ENCODE measurements around the gene GRID1.
A peak's percentile ranks its signal among the peaks of the same experiment; 100 is the strongest.

GRID1 gene

DNA sequence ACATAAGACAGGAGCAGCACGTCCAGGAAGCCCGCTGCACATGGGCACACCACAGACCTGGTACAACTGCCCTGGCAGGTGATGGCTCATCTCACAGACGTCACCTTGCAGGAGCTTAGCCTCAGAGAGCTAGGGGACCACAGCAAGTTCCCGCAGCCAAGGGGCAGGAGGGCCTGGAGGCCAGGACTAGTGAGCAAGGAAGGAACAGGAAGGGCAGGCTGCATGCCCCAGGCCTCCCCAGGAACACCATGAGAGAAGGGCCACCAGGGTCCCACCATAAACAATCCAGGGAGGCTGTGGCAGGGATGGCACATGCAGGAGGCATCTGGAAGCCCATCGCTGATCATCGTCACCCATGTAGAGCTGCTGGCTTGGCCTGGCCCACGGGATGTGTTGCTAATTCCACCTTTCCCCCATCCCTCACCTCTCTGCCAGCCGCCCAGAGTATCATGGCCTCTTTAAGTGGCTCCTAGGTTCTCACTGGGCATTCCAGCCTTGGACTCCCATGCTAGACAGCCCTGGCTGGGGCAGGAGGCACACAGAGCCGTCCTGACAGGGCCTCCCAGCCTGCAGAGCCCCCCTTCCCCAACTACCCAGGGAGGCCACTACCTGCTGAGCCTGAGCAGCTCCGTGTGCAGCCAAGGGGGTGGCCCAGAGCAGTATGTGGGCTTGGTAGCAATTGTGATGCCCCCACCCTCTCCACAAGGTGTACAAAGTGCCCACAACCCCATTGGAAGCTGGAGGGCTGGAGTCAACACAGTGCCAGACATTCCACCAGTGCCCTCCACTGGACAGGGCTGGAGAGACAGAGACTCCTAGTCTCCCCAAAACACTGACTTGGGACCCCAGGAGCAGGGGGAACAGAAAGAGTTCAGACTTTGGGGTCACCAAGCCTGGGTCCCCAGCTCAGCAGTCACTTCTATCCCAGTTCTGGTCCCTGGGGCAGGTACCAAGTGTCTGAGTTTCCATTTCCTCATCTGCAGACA, 35.5 kb downstream of the GRID1 start:
- H3K4me1 Mint-ChIP-seq: no peaks in the 10 kb centered on the region
- no peak for ATAC-seq
- no peaks in the 10 kb centered on the region for H3K36me3 Mint-ChIP-seq
- H3K27me3 Mint-ChIP-seq: peaks cover 33% of the 10 kb centered on the region
- no peaks in the 10 kb centered on the region for H3K9me3 Mint-ChIP-seq
- no peak overlapping the region for H3K4me3 Mint-ChIP-seq
- no peak overlapping the region for H3K27ac Mint-ChIP-seq

DNA sequence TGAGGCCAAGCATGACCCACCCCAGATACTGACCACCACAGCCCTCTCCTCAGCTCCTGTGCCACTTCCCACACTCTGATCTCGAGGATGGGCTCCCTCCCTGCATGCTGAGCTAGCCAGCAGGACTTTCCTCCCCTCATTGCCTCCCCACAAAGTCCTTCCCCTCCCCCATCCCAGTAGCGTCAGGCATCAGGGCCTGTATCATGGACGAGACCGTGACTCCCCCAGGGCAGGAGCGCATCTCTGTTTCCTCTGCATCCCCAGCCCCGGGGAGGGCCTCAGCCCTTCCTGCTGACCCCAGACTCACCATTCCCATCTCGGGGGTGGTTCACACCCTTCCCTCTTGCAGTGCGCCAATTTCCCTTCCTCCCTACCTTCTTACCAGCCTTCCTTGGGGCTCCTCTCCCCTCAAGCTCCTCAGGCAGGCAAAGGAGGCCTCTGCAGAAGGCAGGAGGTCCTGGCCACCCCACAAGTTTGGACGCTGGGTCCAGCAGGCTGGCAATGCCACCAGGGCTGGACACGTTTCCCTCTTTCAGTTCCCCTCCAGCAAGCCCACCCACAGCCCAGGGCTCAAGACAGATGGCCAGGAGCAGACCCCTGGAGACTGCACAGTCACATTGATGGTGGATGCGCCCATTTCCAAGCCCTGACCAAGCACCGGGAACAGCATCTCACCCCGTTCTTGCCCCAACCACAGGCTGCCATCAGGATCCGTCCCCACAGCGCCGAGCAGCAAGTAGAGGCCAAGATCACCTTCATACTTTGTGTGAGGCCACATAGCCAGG, 36.5 kb downstream of the GRID1 start:
- H3K27ac Mint-ChIP-seq: no peak overlapping the region
- ATAC-seq: no peak
- no peaks in the 10 kb centered on the region for H3K9me3 Mint-ChIP-seq
- H3K4me3 Mint-ChIP-seq: no peak overlapping the region
- H3K4me1 Mint-ChIP-seq: no peaks in the 10 kb centered on the region
- H3K36me3 Mint-ChIP-seq: no peaks in the 10 kb centered on the region
- H3K27me3 Mint-ChIP-seq: peaks cover 33% of the 10 kb centered on the region

DNA sequence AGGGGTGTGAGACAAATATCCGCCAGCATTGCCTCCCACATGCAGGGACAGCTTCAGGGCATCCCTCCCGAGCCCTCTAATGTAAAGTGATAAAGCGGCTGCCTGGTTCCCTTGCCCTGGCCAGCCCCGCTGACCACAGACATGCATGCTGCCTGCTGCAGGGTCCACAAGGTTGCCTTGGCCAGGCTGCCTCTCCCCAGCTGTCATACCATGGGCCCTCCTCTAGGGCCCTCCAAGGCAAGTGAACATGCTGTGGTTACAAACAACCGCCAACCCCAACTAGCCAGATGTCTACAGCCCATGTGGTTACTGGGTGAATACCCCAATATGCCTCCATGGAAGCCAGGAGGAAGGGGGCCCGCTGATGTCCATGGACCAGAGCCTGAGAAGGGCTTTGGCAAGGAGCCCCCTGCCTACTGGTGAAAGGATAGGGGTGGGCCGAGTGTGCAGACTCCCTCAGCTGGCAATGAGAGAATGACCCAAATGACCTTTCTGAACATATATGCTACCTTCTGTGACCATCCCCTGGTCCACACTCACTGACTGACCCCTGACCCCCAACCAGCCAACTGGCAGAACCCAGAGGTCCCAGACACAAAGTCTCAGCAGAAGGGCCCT, 37.4 kb downstream of the GRID1 start:
- ATAC-seq: no peak
- H3K4me3 Mint-ChIP-seq: no peak overlapping the region
- H3K9me3 Mint-ChIP-seq: no peaks in the 10 kb centered on the region
- H3K27me3 Mint-ChIP-seq: peaks cover 33% of the 10 kb centered on the region
- no peak overlapping the region for H3K27ac Mint-ChIP-seq
- H3K4me1 Mint-ChIP-seq: no peaks in the 10 kb centered on the region
- H3K36me3 Mint-ChIP-seq: no peaks in the 10 kb centered on the region

DNA sequence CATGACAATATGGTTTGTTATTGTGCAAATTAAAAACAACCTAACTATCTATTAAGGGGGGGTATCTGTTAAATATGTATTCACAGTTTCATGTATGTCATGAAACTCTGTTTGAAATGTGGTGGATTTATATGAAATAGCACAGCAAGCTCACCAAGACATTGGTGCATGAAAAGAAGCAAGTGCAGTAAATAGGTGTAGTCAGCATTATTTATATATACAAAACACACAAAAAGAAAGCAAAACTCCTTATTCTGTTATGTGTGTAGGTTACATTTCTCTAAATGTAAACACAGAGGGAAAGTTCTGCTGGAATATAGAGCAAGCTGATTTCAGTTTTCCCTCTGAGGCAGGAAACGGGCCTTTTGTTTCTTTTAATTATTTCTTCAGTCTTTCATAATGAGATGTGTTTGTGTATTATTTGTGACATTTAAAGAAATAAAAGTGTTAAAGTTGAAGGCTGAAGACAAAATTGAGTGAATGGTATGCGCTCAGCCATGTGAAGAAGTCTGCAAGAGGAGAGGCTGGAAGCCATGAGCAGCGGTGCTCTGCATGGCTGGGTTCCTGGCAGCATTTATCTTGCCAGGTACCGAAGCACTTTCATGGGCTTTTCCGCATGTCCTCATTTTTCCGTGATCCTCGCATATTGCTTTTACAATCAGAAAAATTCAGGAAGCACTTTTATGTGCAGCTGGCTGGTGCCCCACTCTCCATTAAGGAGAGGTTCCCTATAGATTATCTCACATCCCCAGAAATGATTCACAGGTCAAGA, 38.5 kb downstream of the GRID1 start:
- peaks cover 30% of the 10 kb centered on the region for H3K27me3 Mint-ChIP-seq
- ATAC-seq: no peak
- H3K27ac Mint-ChIP-seq: no peak overlapping the region
- no peaks in the 10 kb centered on the region for H3K4me1 Mint-ChIP-seq
- no peak overlapping the region for H3K4me3 Mint-ChIP-seq
- H3K9me3 Mint-ChIP-seq: no peaks in the 10 kb centered on the region
- no peaks in the 10 kb centered on the region for H3K36me3 Mint-ChIP-seq

DNA sequence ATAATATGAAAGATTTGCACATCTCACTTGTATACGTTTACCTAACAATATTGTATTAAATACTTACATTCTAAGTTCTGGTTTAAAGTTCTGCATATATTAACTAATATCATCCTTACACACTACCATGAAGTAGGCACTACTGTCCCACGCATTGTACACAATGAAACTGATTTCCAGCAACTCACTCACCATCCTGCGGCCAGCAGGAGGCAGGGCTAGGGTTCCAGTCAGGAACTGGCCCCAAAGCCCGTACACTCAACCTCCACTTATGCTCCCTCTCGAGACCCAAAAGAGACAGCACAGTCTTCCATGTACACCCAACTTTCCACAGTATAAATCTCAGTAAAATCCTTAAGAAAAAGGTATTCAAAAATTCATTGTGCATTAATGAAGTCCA, 41.4 kb downstream of the GRID1 start:
- H3K4me1 Mint-ChIP-seq: no peaks in the 10 kb centered on the region
- H3K9me3 Mint-ChIP-seq: no peaks in the 10 kb centered on the region
- H3K27ac Mint-ChIP-seq: no peak overlapping the region
- no peak for ATAC-seq
- H3K27me3 Mint-ChIP-seq: peaks cover 26% of the 10 kb centered on the region
- no peak overlapping the region for H3K4me3 Mint-ChIP-seq
- H3K36me3 Mint-ChIP-seq: no peaks in the 10 kb centered on the region

DNA sequence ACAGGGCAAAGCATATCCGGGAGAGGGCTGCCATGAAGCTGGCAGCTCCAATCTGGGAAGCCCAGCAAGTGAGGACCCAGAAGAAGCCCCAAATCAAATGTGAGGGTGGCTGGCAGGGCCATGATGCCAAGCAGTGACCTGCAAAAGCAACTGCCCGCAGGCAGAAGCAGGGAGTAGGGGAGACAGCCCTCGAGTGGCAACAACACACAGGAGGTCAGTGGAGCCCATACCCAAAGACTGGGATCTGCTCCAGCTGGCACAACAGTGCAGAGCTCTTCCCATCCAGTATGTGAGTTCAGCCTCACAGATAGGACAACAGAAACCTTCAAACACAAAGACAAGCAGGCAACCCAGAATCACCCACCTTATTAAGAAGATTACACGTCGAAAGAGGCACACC, 45.0 kb downstream of the GRID1 start:
- Mint-ChIP-seq H3K9me3 (no peaks in the 10 kb centered on the region), H3K27ac (no peak overlapping the region), H3K27me3 (peaks cover 35% of the 10 kb centered on the region), H3K4me1 (no peaks in the 10 kb centered on the region), H3K4me3 (no peak overlapping the region), H3K36me3 (no peaks in the 10 kb centered on the region)
- ATAC-seq: no peak

DNA sequence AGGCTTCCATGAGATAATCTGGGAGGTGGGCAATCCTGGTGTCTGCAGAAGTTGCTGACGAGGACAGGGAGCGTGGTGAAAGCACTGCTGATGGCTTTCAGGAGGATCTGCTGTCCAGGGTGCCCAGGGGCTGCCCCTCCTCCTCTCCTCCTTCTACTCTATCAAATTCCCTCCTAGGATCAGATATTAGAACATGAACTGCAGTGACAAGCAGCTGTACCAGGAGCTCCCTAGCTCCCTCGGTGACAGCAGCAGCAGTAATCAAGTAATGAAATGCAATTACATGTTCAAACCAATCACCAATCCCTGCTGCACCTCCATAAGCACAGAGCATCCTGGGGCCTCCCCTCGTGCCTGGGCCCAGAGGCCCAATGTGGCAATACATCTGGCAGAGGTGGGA, 46.9 kb downstream of the GRID1 start:
- H3K36me3 Mint-ChIP-seq: no peaks in the 10 kb centered on the region
- H3K9me3 Mint-ChIP-seq: peaks cover 5% of the 10 kb centered on the region
- peaks cover 48% of the 10 kb centered on the region for H3K27me3 Mint-ChIP-seq

DNA sequence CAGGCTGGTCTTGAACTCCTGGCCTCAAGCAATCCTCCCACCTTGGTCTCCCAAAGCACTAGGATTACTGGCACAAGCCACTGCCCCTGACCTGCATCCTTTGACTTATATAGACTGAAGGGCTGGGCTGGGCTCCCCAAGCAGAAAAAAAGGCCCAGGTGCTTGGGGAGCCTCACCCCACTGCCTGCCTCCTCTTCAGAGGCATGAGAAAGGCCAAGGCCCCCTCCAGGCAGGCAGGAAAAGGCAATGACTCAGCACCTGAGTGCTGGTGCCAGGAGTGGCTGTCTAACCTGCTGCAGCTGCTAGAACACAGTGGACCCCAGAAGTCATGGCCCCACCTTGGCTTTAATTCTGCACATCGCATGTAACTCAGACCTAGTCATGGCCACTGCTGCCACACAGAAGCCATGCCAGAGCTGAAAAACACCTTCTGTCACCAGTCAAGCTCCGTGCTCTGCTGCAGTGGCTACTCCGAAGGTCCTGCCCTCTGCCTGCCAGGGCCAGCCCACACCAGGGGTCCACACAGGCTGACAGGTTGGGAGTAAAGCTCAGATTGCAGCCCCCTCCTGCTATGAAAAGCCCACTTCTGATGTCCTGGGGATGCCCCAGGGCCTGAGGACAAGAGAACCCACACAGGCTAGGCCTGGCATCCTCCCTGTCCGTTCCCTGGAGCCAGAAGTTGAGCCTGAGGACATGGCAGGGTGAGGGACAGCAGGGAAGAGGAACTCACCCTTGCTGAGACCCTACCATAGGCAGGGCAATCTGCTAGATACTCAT, 48.5 kb downstream of the GRID1 start:
- Mint-ChIP-seq H3K36me3 (no peaks in the 10 kb centered on the region), H3K27ac (no peak overlapping the region), H3K9me3 (peaks cover 5% of the 10 kb centered on the region), H3K4me3 (no peak overlapping the region), H3K4me1 (no peaks in the 10 kb centered on the region), H3K27me3 (peaks cover 57% of the 10 kb centered on the region)
- ATAC-seq: no peak

More for the DNA sequence above, 46.9 kb downstream of the GRID1 start:
- Mint-ChIP-seq H3K27ac (no peak overlapping the region), H3K4me1 (no peaks in the 10 kb centered on the region), H3K4me3 (no peak overlapping the region)
- ATAC-seq: no peak

DNA sequence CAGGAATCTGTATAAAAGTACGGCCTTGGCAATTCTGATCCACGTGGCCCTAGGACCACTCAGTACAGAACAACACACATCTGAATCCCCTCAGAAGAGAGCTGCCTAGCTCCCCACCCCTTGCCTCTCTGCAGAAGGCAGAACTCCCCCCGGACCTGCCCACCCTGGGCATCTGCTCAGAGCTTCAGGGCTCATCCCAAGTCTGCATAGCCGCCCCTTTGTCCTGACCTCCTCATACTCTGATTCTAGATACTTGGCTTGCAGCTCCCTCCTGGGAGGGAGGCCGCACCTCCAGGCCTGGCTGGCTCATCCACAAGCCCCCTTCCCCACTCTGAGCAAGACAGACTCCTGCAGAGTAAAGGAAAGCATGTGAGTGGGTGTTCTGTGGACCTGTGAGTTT, 49.6 kb downstream of the GRID1 start:
- no peak for ATAC-seq
- H3K4me1 Mint-ChIP-seq: no peaks in the 10 kb centered on the region
- no peak overlapping the region for H3K27ac Mint-ChIP-seq
- H3K9me3 Mint-ChIP-seq: peaks cover 5% of the 10 kb centered on the region
- no peak overlapping the region for H3K4me3 Mint-ChIP-seq
- H3K36me3 Mint-ChIP-seq: no peaks in the 10 kb centered on the region
- peaks cover 62% of the 10 kb centered on the region for H3K27me3 Mint-ChIP-seq

DNA sequence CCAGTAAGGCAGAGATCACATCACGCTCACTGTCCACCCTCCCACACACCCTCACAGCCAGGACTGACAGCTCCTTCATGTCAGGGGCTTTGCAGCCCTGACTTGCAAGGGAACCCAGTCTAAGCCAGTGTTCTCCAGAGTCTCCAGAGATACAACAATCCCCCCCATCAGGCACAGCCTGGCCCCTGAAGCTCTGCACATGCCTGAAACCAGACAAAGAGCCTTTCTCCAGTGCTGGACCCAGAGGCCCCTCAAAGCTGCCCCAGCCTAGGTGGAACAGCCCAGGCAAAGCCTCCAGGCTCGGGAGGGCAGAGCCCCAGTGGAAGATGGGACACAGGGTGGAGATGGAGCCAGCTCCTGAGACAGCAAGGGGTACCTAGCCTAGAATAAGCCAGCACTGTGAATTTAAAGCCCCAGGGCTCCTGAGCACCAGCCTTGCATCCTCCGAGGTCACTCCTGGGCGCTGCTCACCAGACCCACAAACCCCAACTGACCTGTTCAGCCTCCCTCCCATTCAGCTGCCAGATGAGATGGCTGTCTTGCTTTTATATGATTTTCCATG, 50.2 kb downstream of the GRID1 start:
- Mint-ChIP-seq H3K27ac (no peak overlapping the region), H3K9me3 (peaks cover 5% of the 10 kb centered on the region), H3K4me1 (no peaks in the 10 kb centered on the region), H3K27me3 (peaks cover 55% of the 10 kb centered on the region), H3K36me3 (no peaks in the 10 kb centered on the region), H3K4me3 (no peak overlapping the region)
- ATAC-seq: peak; percentile 37

DNA sequence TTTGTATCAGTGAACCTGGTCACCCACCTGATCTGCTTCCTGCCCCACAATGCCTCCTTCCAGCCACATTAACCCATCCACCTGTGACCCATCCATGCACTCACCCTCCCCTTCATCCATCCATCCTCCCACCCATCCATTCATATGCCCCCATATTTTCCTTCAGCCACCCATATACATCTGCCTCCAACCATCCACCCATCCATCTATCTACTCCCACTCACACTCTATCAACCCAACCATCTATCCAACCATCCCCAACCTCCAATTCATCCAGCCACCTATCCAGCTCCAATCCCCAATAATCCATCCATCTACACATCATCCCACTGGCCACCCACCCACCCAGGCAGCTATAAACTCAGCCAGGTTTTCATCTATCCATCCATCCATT, 51.0 kb downstream of the GRID1 start:
- Mint-ChIP-seq H3K4me3 (no peak overlapping the region), H3K4me1 (no peaks in the 10 kb centered on the region), H3K27me3 (peaks cover 51% of the 10 kb centered on the region), H3K27ac (no peak overlapping the region), H3K36me3 (no peaks in the 10 kb centered on the region), H3K9me3 (peaks cover 5% of the 10 kb centered on the region)
- no peak for ATAC-seq

DNA sequence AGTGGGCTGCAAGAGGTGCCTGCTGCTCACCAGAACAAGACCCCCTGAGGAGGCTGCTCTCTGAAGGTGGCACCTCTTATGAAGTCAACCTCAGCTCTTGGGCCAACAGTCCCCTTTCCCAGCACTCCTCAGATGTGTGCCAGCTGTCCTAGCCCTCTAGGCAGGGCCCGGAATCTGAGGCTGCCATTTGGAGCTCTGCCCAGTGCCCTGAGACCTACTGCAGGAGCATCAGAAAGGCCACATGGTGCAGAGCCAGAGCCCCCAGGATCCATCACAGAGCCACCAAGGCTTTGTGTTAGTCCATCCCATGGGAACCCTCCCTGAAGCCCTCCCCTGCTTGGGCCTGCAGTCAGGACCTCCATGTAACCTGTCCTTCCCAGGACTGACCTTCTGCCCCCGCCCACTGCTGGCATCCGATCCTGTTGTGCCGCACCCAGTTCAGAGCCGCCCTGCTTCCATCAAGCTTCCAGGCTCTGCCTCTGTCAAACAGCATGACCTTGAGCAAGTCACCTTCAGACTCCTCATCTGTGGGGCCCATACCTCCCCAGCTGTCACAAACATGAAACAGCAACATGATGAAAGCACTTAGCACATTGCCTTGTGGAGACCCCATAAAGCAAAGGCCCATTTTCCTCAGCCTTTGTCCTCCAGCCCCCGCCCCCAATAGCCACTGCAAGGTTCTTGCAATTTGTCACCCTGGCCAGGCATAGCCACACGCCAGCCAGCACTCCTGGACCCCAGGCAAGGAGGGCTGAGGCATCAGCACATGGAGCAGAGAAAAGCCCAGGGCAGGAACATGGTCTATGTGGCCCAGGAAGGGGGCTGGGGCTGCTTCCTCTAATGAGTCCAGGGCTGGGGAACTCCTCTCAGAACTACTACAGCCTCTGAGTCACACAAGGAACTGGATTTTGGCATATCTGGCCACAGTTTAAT, 51.7 kb downstream of the GRID1 start:
- no peak overlapping the region for H3K27ac Mint-ChIP-seq

DNA sequence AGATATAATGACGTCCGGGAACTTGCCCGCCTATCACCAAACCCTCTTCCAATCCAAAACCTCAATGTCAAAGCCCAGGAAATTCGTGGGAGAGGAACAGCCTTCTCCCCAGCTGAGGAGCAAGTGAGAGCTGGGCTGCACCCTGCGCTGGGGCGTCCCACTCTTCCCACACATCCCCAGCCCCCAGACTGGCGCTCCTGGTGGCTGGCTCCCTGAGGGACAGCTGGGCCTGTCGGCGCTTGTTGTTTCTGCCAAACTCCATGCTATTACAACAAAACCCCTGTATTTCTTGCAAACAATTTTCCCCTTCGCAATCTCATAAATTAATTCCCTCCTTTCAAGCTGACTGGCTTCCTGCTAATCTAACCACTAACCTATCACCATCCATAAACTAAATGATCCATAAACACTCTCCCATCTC, 53.0 kb downstream of the GRID1 start:
- ATAC-seq: no peak
- no peaks in the 10 kb centered on the region for H3K4me1 Mint-ChIP-seq
- no peaks in the 10 kb centered on the region for H3K36me3 Mint-ChIP-seq
- peaks cover 5% of the 10 kb centered on the region for H3K9me3 Mint-ChIP-seq
- H3K27me3 Mint-ChIP-seq: peaks cover 33% of the 10 kb centered on the region
- no peak overlapping the region for H3K27ac Mint-ChIP-seq
- no peak overlapping the region for H3K4me3 Mint-ChIP-seq

More for the DNA sequence above, 51.7 kb downstream of the GRID1 start:
- no peak for ATAC-seq
- Mint-ChIP-seq H3K4me1 (no peaks in the 10 kb centered on the region), H3K4me3 (no peak overlapping the region), H3K36me3 (no peaks in the 10 kb centered on the region), H3K27me3 (peaks cover 44% of the 10 kb centered on the region), H3K9me3 (peaks cover 5% of the 10 kb centered on the region)
